ENCODE measurements around the gene CPD. TPM values are rescaled to one million over a fixed set of nuclear protein-coding genes. Genes with fewer than 3 reads are reported as not detected.

The CPD gene
- total RNA-seq, 1 donor from 2014 or later: 97.9 TPM

DNA sequence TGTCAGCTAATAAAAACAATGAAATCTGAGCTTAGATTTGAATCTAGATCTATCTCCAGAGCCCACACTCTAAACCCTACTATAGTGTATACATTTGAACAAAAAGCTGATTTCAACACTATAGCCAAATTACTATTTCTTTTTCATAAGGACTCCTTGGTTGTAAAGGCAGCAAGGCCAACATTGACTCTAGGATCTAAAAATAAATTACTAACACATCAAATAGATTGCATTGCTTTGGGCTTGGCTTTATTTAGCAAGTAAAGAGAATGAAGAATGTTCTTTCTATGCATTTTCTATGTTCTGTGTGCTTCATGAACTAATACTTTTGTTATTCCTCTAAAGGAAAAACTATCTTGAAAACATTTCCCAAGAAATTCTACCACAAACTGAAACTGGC, 103.8 kb downstream of the CPD start:
- no peaks in the 10 kb centered on the region for H3K27me3 ChIP-seq (ENCODE audit: control insufficient read depth, insufficient read depth, low read length)
- H3K4me3 ChIP-seq (ENCODE audit: low read depth, low read length): no peak overlapping the region

DNA sequence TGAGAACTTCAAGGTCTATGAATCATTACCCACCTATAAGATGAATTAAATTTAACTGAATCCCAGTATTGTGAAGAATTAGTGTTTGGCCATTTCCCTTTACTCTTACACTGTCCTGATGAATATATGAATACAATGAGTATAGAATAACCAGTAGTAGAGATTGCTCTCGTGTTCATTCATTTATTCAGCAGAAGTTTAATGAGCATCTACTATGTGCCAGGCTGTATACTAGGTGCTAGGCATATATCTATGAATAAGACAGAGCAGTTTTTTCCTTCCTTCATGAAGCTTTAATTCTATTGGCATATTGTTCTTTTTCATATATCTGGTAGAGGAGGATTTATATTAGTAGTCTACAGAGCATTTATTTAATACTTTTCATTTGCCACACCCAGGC, 104.4 kb downstream of the CPD start:
- H3K36me3 ChIP-seq (ENCODE audit: control insufficient read depth, insufficient read depth, low read length): peaks cover 3% of the 10 kb centered on the region
- no peak for TF ChIP-seq CTCF (IDR thresholded peaks at IDR 0.05; ENCODE audit: insufficient read depth, low read length, poor library complexity, severe bottlenecking)
- no peaks in the 10 kb centered on the region for H3K27me3 ChIP-seq (ENCODE audit: control insufficient read depth, insufficient read depth, low read length)
- no peak overlapping the region for H3K4me3 ChIP-seq (ENCODE audit: low read depth, low read length)
- no peak for DNase-seq (ENCODE audit: low read depth)

More for the DNA sequence above, 103.8 kb downstream of the CPD start:
- peaks cover 3% of the 10 kb centered on the region for H3K36me3 ChIP-seq (ENCODE audit: control insufficient read depth, insufficient read depth, low read length)
- no peak for DNase-seq (ENCODE audit: low read depth)
- no peak for TF ChIP-seq CTCF (IDR thresholded peaks at IDR 0.05; ENCODE audit: insufficient read depth, low read length, poor library complexity, severe bottlenecking)

DNA sequence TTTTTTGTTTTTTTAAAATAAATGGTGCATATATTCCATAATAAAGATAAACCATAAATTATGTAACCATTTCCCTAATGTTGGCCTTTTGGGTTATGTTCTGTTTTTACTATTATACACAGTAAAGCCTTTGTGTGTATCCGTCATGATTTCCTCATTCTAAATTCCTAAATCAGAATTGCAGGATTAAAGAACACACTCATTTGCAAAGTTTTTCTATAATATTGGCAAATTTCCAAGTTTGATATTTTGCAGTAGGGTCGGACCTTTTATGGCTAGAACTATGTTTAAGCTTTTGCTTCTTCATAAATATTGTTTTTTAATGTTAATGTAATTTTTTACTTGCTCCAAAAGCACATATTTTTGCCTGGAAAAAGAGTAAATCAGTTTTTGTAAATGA, 115.1 kb downstream of the CPD start:
- H3K36me3 ChIP-seq (ENCODE audit: control insufficient read depth, insufficient read depth, low read length): no peaks in the 10 kb centered on the region

GRCh38 chr17:30495586-30495985, 116.9 kb downstream of the CPD start:
- DNase-seq (ENCODE audit: low read depth): no peak
- H3K36me3 ChIP-seq (ENCODE audit: control insufficient read depth, insufficient read depth, low read length): no peaks in the 10 kb centered on the region
- TF ChIP-seq CTCF (IDR thresholded peaks at IDR 0.05; ENCODE audit: insufficient read depth, low read length, poor library complexity, severe bottlenecking): no peak
- no peaks in the 10 kb centered on the region for H3K27me3 ChIP-seq (ENCODE audit: control insufficient read depth, insufficient read depth, low read length)
- H3K4me3 ChIP-seq (ENCODE audit: low read depth, low read length): no peak overlapping the region

More for the DNA sequence above, 115.1 kb downstream of the CPD start:
- no peak for TF ChIP-seq CTCF (IDR thresholded peaks at IDR 0.05; ENCODE audit: insufficient read depth, low read length, poor library complexity, severe bottlenecking)
- no peak for DNase-seq (ENCODE audit: low read depth)
- Histone ChIP-seq H3K4me3 (ENCODE audit: low read depth, low read length) (no peak overlapping the region), H3K27me3 (ENCODE audit: control insufficient read depth, insufficient read depth, low read length) (no peaks in the 10 kb centered on the region)

GRCh38 chr17:30503558-30503957, 124.8 kb downstream of the CPD start:
- no peaks in the 10 kb centered on the region for H3K27me3 ChIP-seq (ENCODE audit: control insufficient read depth, insufficient read depth, low read length)
- no peak for TF ChIP-seq CTCF (IDR thresholded peaks at IDR 0.05; ENCODE audit: insufficient read depth, low read length, poor library complexity, severe bottlenecking)
- no peaks in the 10 kb centered on the region for H3K36me3 ChIP-seq (ENCODE audit: control insufficient read depth, insufficient read depth, low read length)
- no peak for DNase-seq (ENCODE audit: low read depth)
- H3K4me3 ChIP-seq (ENCODE audit: low read depth, low read length): no peak overlapping the region

GRCh38 chr17:30505868-30506417, 127.2 kb downstream of the CPD start:
- TF ChIP-seq CTCF (IDR thresholded peaks at IDR 0.05; ENCODE audit: insufficient read depth, low read length, poor library complexity, severe bottlenecking): no peak
- no peak for DNase-seq (ENCODE audit: low read depth)
- Histone ChIP-seq H3K27me3 (ENCODE audit: control insufficient read depth, insufficient read depth, low read length) (no peaks in the 10 kb centered on the region), H3K4me3 (ENCODE audit: low read depth, low read length) (no peak overlapping the region), H3K36me3 (ENCODE audit: control insufficient read depth, insufficient read depth, low read length) (no peaks in the 10 kb centered on the region)

Data from kidney epithelial cell (primary cell).